CD4-positive, alpha-beta T cell treated with Interleukin-6 at 100 ng/mL for 8 hours (primary cell): ENCODE results near the gene TRIM25.

Source experiments
- DNase-seq: peaks from one replicate; pipeline ENCODE4 v3.0.0-alpha.2; 2020; ENCODE audit warnings: mixed read lengths, low spot score

The TRIM25 gene

DNA sequence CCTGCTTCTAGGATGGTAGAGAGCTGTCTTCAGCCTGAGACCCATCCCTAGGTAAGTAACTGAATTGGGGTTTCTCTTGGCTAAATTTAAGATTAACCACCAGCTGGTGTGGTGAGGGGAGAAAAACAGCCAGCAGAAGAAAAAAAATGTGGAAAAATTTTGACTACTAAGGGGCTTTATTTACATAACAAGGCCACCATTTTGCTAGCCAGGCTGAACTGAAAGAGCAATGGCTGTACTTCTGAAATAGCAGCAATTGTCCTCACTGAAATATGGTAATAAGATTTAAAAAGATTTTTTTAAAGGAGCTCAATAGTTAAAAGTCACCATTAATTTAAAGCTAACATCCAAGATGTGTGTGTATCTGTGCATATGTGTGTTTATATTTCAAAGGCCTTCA is 12.4 kb upstream of the TRIM25 start:
- DNase-seq, result no peak

DNA sequence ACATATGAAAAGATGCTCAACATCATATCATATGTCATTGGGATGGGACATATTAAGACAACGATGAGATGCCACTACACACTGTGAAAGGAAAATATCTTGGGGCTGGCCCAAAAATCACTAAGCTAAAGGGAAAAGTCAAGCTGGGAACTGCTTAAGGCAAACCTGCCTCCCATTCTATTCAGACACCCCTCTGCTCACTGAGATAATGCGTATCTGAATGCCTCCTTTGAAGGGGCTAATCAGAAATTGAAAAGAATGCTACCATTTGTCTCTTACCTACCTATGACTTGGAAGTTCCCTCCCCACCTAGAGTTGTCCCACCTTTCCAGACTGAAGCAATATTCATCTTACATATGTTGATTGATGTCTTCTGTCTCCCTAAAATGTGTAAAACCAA is 11.2 kb upstream of the TRIM25 start:
- DNase-seq, result no peak

DNA sequence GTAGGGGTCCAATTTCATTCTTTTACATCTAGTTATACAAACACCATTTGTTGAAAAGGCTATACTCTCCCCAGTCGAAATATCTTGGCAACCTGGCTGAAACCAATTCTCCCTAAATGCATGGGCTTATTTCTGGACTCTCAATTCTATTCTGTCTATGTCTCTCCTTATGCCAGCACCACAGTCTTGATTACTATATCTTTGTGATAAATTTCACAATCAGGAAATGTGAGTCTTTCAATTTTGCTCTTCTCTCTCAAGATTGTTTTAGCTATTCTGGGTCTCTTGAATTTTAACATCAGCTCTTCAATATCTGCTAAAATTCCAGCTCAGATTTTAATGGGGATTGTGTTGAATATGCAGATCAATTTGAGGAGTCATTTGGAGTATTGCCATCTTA is 5.9 kb upstream of the TRIM25 start:
- DNase-seq, result no peak

DNA sequence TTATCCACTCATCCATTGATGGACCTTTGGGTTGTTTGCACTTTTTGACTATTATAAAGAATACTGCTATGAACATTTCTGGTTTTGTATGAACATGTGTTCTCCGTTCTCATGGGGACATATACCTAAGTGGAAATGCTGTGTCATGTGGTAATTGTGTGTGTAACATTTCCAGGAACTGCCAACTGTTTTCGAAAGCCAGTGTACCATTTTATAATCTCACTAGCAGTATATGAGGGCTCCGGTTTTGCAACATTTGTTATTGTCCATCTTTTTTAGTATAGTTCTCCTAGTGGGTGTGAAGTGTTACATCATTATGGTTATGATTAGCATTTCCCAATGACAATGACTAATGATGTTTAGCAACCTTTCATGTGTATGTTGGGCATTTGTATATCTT is 5.1 kb upstream of the TRIM25 start:
- no peak for DNase-seq

DNA sequence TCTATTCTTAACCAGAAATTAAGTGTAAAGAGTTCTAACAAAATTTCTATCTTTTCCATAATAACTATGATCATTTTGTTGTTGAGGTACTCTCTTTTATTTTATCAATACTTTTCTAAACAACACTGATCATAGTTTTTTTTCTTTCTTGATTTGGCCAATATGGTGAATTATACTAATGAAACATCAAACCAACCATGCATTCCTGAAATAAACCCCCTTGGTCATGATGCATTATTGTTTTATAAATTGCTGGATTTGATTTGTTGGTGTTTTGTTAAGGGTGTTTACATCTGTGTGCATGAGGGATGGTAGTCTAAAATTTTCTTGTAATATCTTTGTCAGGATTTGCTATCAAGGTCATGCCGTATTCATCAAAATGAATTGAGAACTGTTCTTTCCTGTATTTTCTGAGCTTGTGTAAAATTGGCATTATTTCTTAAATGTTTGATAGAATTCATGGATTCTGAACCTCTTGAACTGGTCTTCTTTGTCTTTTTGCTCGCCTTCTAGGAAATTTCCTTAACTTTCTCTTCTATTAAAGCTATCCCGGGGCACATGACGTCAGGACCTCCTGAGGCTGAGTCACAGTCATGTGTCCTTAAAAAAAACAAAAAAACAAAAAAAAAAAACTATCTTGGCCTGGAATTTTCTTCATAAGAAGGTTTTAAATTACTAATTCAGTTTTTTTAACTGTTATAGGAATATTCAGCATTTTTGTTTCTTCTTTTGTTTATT is 3.9 kb upstream of the TRIM25 start:
- DNase-seq, result no peak

DNA sequence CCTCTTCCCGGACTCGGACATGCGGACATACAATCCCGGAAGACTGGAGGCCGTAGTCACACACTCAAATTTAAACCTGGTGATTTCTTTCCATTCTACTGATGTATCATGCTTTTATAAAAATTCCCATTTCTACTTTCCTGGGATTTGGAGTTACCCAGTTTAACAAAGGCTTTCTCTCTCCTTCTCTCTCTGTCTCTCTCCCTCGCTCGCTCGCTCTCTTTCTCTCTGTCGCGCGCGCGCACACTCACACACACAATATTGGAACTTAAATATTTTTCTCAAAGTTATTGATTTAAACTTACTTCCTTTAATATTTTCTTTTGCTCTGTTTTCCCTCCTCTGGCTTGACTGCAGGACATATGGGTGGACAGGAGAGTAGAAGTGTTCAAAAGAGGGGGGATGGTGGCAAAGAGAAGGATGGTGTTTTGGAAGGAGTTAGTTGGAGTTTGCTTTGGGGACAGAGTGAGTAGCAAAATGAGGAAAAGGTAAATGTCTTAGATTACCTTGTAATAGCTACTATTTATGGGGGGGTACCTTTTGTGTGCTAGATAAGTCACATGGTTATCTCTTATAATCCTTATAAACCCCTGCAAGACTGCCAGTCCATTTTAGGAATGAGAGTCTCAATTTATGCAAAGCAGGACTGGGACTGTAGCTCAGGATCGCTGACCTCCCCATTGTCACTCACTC is 878 bp upstream of the TRIM25 start:
- DNase-seq, result no peak

DNA sequence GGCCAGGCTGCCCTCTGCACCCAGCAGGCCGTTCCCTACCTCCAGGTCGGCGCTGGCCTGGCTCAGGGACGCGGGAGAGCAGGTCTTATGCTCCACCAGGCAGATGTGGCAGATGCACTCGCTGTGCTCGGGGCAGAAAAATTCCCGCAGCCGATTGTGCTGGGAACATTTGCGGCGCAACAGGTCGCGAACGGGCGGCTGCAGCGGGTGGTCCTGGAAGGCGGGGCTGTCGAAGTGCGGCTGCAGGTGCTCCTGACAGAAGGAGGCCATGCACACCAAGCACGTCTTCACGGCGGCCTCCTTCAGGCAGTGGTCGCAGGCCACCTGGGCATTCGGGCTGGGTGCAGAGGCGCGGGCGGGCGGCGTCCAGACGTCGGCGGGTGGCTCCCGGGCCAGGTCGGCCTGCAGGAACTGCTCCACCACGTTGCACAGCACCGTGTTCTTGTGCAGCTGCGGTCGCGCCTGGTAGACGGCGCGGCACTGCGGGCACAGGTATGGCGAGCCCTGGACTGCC is 439 bp downstream of the TRIM25 start:
- no peak for DNase-seq

DNA sequence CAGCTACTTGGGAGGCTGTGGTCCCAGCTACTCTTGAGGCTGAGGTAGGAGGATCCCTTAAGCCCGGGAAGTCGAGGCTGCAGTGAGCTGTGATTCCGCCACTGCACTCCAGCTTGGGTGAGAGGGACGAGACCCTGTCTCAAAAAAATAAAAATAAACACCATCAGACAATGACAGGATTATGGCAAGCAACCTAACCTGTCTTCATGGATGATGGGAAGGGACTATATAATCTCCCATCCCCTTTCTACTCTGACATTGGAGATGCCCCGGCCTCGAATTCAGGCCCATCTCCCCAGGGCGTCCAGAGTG is 893 bp downstream of the TRIM25 start:
- DNase-seq, result no peak

DNA sequence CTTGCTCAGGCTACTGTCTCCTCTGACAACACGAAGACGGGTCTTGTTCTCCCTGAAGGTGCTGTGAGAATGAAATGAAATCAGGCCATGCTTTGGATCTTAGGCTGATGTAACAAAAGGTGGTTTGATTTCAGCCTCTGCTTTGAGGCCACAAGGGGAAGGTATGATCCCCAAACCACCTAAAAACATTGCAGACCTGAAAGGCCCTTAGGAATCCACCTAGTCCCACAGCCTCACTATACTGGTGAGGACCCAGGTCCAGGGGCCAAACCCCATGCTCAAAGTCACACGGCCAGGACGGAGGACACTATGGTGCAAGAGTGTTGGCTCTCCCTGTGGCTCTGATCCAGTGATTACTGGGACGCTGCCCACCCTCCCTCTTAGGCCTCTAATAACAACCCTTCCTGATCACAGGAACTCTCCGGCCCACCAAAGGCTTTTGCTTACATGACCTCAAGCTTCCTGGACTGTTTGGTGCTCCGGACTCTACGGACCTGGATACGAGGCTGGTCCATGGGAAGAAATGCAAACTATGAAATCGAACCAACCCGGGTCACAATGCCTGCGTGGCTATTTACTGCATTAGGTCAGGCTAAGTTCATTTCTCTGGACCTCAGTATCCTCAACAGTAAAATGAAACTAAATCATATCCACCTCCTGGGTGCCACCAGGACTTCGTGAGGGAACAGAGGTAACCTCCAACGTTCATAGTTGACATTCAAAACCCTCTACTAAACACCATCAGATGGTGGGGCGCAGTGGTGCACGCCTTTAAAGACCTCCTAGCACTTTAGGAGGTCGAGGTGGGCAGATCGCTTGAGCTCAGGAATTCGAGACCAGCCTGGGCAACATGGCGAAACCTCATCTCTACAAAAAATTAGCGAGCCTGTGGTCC is 1.5 kb downstream of the TRIM25 start:
- DNase-seq, result no peak

DNA sequence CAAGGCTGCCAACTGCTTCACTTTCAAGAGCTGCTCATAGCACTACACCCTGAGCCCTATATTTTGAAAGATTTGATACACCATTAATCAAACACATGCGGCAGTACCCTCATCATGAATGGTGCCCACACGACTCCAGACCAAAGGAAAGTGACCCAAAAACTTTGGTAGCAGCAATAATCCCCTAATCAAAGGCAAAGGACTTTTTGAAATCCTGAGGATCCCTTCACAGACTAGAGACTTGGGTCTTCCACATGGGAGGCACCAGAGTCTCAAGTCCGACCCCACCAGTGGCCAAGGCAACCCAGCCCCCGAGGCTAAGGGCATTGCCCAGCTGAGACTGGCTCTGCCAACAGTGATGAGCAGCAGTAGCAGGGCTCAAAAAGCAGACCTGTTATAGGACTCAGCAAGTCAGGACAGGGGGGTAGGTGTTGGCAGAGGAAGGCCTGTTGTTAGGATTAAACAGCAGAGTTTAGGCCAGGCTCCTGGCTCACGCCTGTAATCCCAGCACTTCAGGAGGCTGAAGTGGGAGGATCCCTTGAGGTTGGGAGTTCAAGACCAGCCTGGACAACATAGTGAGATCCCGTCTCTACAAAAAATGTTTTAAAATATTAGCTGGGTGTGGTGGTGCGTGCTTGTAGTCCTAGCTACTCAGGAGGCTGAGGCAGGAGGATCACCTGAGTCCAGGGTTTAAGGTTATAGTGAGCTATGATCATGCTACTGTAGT is 3.2 kb downstream of the TRIM25 start:
- no peak for DNase-seq

DNA sequence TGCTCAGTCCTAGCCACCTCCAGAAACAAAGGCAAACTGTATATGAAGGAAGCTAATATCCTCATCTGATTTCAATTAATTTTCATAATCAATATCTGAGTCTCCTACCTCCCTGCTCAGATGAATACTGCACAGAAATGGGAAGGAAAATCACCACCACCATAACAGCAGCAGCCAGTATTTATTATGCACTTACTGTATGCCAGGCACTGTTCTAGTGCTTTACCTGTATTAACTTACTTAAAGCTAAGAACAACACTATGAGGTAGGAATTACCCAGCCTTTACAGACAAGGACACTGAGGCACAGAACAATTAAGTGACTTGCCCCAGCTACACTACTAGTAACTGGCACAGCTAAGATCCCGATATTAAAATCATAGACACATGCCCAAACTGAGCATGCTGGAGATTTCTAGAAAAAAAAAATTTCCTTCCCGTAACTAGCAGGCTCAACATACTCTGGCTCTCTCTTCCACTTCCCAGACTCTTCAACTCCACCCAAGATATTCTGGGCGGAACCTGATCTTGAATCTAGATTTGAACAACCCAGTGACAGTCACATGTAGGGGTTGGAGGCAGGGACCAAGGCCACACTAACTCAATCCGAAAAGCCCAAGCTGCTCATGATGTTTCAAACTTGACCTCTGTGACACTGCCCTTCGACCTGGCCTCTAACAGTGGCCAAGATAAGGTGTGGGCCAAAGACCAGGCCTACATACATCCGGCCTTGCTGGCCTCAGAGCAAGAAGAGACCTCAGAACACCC is 3.9 kb downstream of the TRIM25 start:
- no peak for DNase-seq

DNA sequence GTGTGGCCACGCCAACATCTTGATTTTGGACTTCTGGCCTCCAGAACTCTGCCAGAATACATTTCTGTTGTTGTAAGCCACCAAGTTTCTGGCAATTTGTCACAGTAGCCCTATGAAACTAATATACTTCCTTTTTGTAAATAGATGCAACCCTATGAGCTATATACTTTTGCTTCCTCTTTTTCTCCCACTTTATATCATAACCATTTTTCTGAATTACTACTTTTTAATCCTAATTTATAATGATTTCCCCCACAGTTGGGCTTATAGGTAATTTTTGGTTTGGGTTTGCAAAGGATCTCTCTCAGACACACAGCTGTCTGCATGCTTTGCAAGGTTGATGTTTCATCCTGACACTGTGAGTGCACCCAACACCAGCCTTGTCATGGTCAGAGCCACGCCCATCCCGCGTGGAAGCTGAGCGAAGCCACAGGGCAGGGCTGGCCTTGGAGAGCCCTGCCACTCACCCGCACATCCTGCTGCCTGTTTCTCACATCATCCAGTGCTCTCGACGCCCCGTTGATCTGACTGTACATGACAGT is 5.8 kb downstream of the TRIM25 start:
- peak; percentile 19 for DNase-seq

DNA sequence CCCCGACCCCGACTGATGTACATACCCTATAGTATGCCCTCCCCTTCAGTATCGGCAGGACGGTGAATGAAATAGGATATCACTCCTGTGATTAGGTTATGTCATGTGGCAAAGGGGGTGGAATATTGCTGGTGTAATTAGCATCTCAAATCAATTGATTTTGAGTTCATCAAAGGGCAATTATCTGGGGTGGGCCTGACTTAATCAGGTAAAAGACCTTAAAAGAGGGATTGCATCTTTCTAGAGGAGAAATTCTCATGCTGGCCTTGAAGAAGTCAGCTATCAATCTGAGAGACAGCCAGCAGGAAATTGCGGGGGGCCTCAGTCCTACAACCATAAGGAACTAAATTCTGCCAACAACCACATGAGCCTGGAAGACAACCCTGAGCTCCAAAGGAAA is 10.3 kb downstream of the TRIM25 start:
- no peak for DNase-seq

DNA sequence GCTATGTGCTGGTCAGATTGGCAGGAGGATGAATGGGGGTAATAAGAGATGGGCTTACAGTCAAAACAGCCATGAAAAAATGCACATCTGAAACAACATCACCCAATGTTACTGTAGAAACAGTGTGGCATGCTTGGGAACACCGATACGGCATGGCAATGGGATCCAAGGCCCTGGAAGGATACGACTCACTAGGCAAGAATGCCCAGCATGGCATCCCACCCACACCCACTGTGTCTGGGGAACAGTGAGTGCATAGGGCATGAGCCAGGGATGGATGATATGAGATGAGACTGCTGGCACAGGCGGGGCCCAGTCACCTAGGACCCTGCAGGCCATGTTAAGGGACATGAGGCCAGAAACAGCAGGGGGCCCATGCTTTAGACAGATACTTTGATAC is 11.5 kb downstream of the TRIM25 start:
- no peak for DNase-seq

DNA sequence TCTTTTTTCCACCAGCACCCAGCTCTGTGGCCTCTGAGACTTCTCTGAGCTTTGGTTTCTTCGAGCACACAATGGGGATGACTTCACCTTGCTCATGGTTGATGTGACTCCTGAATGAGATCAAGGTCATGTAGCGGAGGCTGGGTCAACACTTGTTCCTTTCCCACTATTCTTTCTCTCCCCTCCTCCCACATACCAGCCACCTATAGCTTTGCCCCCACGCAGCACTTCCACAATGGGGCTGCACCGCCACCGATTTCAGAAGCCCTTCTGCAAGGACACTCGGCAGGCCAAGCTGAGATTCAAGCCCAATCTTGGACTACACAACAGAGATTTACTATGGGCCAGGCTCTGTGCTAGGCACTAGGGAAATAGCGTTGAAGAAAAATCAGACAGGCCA is 14.4 kb downstream of the TRIM25 start:
- DNase-seq, result no peak

DNA sequence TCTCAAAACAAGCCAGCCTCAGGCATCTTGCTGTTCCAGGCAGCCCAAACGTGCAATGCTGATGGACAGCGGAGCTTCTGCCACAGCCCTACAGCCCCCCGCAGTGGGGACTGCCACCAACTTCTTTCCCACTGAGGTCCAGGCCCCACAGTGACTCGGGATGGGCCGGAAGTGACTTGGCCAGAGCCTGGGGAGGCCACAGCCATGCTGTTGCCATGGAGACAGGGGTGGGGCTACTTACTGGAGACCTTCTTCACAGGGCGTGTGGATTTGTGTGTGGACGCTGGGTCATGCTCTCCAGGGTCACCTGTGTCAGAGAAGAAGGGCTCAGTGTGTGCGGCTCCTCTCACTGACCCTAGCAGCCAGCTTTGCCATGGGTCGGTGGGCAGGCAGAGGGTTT is 15.0 kb downstream of the TRIM25 start:
- no peak for DNase-seq

DNA sequence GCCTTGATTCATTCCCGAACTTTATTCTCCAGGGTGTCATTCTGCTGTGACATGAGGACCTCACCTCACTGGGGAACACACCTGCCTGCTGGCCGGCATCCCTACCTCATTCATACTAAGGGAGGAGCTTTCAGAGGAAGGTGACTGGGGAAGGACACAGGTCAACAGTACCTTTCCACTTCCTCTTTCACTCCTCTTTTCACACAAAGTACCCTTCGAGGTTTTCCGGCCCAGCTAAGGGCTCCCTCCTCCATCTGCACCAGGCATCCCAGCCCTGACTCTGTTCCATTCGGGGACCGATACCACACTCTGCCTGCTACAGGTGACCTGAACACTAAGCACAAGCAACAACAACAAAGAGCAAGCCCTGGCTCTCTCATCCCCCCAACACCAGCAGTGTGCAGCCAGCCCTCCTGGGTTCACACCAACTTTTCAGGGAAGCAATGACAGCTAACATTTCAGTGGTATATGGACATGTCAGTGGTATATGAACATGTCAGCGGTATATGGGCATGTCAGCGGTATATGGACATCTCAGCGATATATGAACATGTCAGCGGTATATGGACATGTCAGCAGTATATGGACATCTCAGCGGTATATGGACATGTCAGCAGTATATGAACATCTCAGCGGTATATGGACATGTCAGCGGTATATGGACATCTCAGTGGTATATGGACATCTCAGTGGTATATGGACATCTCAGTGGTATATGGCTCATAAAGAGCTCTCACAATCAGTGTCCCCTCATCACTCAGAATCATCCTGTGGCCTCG is 16.0 kb downstream of the TRIM25 start:
- no peak for DNase-seq

DNA sequence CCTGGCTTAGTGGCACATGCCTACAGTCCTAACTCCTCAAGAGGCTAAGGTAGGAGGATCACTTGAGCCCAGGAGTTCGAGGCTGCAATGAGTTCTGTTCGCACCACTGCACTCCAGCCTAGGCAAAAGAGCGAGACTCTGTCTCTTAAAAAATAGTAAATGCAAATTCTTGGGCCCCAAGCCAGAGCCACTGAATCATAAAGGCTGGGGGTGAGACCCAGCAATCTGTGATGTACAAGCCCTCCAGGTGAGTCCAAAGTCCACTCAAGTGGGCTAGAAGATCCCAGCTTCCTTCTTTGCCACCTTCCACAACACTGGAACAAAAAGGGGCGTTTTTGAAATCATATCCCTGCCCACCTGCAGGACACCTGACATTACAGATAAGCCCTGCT is 16.9 kb downstream of the TRIM25 start:
- no peak for DNase-seq

DNA sequence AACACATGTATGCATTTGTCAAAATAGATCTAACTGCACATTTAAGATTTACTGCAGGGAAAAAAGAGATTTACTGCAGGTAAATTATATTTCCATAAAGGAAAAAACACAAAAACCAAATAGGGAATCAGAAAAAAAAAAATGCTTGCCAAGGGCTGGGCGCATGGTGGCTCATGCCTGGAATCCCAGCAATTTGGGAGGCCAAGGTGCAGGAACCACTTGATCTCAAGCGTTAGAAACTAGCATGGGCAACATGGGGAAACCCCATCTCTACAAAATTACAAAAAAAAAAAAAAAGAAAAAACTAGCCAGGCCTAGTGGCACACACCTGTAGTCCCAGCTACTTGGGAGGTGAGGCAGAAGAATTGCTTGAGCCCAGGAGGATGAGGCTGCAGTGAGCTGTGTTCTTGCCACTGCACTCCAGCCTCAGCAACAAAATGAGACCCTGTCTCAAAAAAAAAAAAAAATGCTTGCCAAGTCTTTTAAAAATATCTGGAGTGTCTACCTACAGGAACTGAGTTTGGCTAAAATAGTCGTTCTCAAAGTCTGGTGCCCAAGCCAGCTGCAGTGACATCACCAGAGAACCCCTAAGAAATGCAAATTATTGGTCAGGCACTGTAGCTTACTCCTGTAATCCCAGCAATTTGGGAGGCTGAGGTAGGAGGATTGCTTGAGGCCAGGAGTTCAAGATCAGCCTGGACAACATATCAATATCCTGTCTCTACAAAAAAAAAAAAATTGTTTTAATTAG is 17.5 kb downstream of the TRIM25 start:
- DNase-seq, result no peak
